HepG2 (cell line): ENCODE measurements around the gene ZFP69. TPM values are rescaled to one million over a fixed set of nuclear protein-coding genes. Genes with fewer than 3 reads are reported as not detected.

Experiments used
- ADNP ChIP-seq: sonication (generic); formaldehyde crosslinking; IDR thresholded peaks from 2 replicates; pipeline ENCODE4 v1.4.0; 2020; ENCODE audit warnings: missing genetic modification reagents
- ATM ChIP-seq: fragments of 450-650 bp; IDR thresholded peaks from 2 replicates; pipeline ENCODE4 v1.7.1; 2017; ENCODE audit warnings: mild to moderate bottlenecking, borderline replicate concordance
- DR1 ChIP-seq: sonication (generic); formaldehyde crosslinking; IDR thresholded peaks from 2 replicates; pipeline ENCODE4 v1.8.0; 2021; ENCODE audit warnings: mild to moderate bottlenecking, missing genetic modification reagents, inconsistent platforms
- HIVEP1 ChIP-seq: sonication (generic); formaldehyde crosslinking; IDR thresholded peaks from 2 replicates; pipeline ENCODE4 v1.4.0; 2020; ENCODE audit warnings: mild to moderate bottlenecking, missing genetic modification reagents
- JDP2 ChIP-seq: sonication (generic); formaldehyde crosslinking; IDR thresholded peaks from 2 replicates; pipeline ENCODE4 v1.8.1; 2022; ENCODE audit warnings: missing genetic modification reagents, borderline replicate concordance
- MED8 ChIP-seq: sonication (generic); formaldehyde crosslinking; IDR thresholded peaks from 2 replicates; pipeline ENCODE4 v1.8.1; 2023; ENCODE audit warnings: mild to moderate bottlenecking, missing genetic modification reagents; ENCODE audit not compliant: insufficient replicate concordance
- MXD4 ChIP-seq: IDR thresholded peaks from 2 replicates; pipeline ENCODE4 v1.6.1; 2016; ENCODE audit warnings: mild to moderate bottlenecking, missing biosample characterization, missing genetic modification reagents
- NR2F2 ChIP-seq: IDR thresholded peaks from 2 replicates; pipeline ENCODE4 v1.6.1; 2012; ENCODE audit warnings: low read depth, inconsistent platforms, borderline replicate concordance
- RARG ChIP-seq: sonication (generic); formaldehyde crosslinking; IDR thresholded peaks from 2 replicates; pipeline ENCODE4 v1.4.0; 2020; ENCODE audit warnings: low read depth, mild to moderate bottlenecking, missing genetic modification reagents
- SKI ChIP-seq: fragments of 450-650 bp; IDR thresholded peaks from one replicate; pipeline ENCODE4 v1.6.1; 2018; ENCODE audit warnings: mild to moderate bottlenecking; ENCODE audit not compliant: partially characterized antibody
- SMAD9 ChIP-seq: sonication (generic); formaldehyde crosslinking; IDR thresholded peaks from 2 replicates; pipeline ENCODE4 v1.5.1; 2020; ENCODE audit warnings: mild to moderate bottlenecking, missing genetic modification reagents
- SRSF4 ChIP-seq: fragments of 200-400 bp; formaldehyde crosslinking; IDR thresholded peaks from one replicate; pipeline ENCODE4 v1.6.1; 2018; ENCODE audit warnings: mild to moderate bottlenecking, low read depth, low read length, moderate library complexity; ENCODE audit not compliant: poor library complexity, severe bottlenecking
- TARDBP ChIP-seq: sonication (generic); formaldehyde crosslinking; IDR thresholded peaks from 2 replicates; pipeline ENCODE4 v1.8.0; 2022; ENCODE audit warnings: mild to moderate bottlenecking, missing genetic modification reagents
- TMF1 ChIP-seq: sonication (generic); formaldehyde crosslinking; IDR thresholded peaks from 2 replicates; pipeline ENCODE4 v1.8.1; 2022; ENCODE audit warnings: low read depth, missing genetic modification reagents
- ZNF101 ChIP-seq: sonication (generic); formaldehyde crosslinking; IDR thresholded peaks from 2 replicates; pipeline ENCODE4 v1.4.0; 2020; ENCODE audit warnings: mild to moderate bottlenecking, low read depth, missing genetic modification reagents, borderline replicate concordance
- ZNF17 ChIP-seq: sonication (generic); formaldehyde crosslinking; IDR thresholded peaks from 2 replicates; pipeline ENCODE4 v1.5.0; 2020; ENCODE audit warnings: mild to moderate bottlenecking, missing genetic modification reagents
- ZNF430 ChIP-seq: sonication (generic); formaldehyde crosslinking; IDR thresholded peaks from 2 replicates; pipeline ENCODE4 v1.9.0; 2021; ENCODE audit warnings: mild to moderate bottlenecking, missing genetic modification reagents
- ZNF766 ChIP-seq: sonication (generic); formaldehyde crosslinking; IDR thresholded peaks from 2 replicates; pipeline ENCODE4 v1.5.0; 2020; ENCODE audit warnings: missing genetic modification reagents, borderline replicate concordance
- ZNF781 ChIP-seq: sonication (generic); formaldehyde crosslinking; IDR thresholded peaks from 2 replicates; pipeline ENCODE4 v1.5.1; 2020; ENCODE audit warnings: borderline replicate concordance, mild to moderate bottlenecking, missing genetic modification reagents; ENCODE audit errors: not compliant biosample characterization
- ZSCAN25 ChIP-seq: sonication (generic); formaldehyde crosslinking; IDR thresholded peaks from 2 replicates; pipeline ENCODE4 v1.8.0; 2022; ENCODE audit warnings: mild to moderate bottlenecking, missing genetic modification reagents
- polyA plus RNA-seq, 8 experiments: library from polyadenylated mRNA; depleted of rRNA in 3 of 8; stranded (reverse) in 7 of 8; unstranded in 1 of 8; fragments of >200 nt; fragmentation: Illumina TruSeq in 4 of 8; extraction: Trizol in 4 of 8; gene quantifications; 2 replicates each; pipeline versions ENCODE4 v1.2.1 to v1.2.3, GENCODE V29; 2011 to 2016; ENCODE audit warnings: low read depth in 4 of 8, missing spikeins in 1 of 8, mixed read lengths in 1 of 8; ENCODE audit not compliant: insufficient read depth in 1 of 8
- total RNA-seq, 5 experiments: library from RNA; depleted of rRNA; stranded (reverse); fragments of >200 nt; fragmentation: Illumina TruSeq; extraction: Trizol; gene quantifications; 2 replicates each; pipeline ENCODE4 v1.2.3, GENCODE V29; 2016; ENCODE audit warnings: low read depth in 1 of 5
- TF ChIP-seq, protein P1 (sequence below): sonication (generic); formaldehyde crosslinking; IDR thresholded peaks from 2 replicates; pipeline ENCODE4 v1.4.0; 2020; ENCODE audit warnings: missing genetic modification reagents, borderline replicate concordance
- TF ChIP-seq, protein P2 (sequence below): sonication (generic); formaldehyde crosslinking; IDR thresholded peaks from 2 replicates; pipeline ENCODE4 v1.8.1; 2023; ENCODE audit warnings: mild to moderate bottlenecking, missing genetic modification reagents, borderline replicate concordance
- TF ChIP-seq, protein P3 (sequence below): sonication (generic); formaldehyde crosslinking; IDR thresholded peaks from 2 replicates; pipeline ENCODE4 v1.4.0; 2020; ENCODE audit warnings: missing genetic modification reagents

The ZFP69 gene
- total and polyA plus RNA-seq, 2 of the 13 experiments (the other 11 are each of a cell fraction or from before 2014, with no cell fraction given), result 2.6 to 5.6 TPM

DNA sequence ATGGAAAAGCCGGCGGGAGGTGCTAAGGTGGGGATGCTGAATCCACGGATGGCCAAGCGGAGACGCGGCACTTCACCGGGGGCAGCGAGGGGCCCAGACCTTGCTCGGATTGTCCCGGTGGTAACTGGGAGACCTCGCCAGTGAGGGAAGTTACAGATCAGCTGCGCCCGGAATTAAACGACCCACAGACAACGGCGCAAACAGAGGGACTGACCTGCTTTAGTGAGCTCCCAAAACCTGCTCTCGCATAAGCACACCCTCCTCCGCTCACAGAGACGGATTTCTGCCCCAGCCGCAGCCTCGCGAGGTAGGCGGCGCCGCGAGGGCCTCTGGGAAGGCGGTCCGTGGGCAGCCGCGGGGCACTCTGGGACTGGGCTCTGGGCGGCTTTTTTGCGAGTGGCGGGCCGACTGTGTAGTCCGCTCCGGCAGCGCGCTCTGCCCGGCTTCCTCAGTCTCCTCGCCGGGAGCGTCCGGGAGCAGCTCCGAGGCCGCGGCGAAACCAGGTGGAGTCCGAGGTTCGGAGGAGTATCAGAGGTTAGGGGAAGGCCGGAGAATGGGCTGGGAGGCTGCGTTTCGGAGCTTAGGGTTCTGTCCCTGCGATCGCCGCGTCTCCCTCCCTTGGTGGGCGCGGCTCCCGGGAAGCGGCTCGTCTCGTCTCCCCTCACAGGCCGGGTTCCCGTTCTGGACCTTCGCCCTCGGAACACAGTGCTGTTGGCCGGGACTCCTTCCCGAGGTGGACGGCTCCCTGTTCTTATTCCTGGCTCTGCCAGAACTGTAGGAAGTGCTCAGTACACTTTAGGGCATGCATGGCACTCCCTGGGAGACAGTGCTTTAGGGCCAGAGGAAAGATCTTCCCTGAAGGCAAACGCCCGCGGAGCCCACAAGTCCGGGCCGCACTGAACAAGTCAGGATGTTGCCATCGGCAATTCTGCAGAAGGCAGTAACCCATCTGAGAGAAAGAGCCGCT lies 31.6 kb downstream of the ZFP69 start, which contains the start of gene EXO5 (continued):
- no peak for TF ChIP-seq SRSF4
- peak; percentile 93 for TF ChIP-seq DR1 (CRISPR knock-in tag)
- peak; percentile 61 for TF ChIP-seq TARDBP (CRISPR knock-in tag)
- peak; percentile 73; the same call in 1 of the 2 replicates for TF ChIP-seq ZNF430
- no peak for TF ChIP-seq RARG (CRISPR knock-in tag)
- TF ChIP-seq HIVEP1, result peak; percentile 90
- TF ChIP-seq ZNF17, result no peak; the same call in 1 of the 2 replicates
- TF ChIP-seq SMAD9 (CRISPR knock-in tag), result peak; percentile 26; the same call in 1 of the 2 replicates
- peak; percentile 75; the same call in 1 of the 2 replicates for TF ChIP-seq ZNF101 (CRISPR knock-in tag)
- TF ChIP-seq ZSCAN25 (CRISPR knock-in tag), result no peak
- TF ChIP-seq, protein P1, sequence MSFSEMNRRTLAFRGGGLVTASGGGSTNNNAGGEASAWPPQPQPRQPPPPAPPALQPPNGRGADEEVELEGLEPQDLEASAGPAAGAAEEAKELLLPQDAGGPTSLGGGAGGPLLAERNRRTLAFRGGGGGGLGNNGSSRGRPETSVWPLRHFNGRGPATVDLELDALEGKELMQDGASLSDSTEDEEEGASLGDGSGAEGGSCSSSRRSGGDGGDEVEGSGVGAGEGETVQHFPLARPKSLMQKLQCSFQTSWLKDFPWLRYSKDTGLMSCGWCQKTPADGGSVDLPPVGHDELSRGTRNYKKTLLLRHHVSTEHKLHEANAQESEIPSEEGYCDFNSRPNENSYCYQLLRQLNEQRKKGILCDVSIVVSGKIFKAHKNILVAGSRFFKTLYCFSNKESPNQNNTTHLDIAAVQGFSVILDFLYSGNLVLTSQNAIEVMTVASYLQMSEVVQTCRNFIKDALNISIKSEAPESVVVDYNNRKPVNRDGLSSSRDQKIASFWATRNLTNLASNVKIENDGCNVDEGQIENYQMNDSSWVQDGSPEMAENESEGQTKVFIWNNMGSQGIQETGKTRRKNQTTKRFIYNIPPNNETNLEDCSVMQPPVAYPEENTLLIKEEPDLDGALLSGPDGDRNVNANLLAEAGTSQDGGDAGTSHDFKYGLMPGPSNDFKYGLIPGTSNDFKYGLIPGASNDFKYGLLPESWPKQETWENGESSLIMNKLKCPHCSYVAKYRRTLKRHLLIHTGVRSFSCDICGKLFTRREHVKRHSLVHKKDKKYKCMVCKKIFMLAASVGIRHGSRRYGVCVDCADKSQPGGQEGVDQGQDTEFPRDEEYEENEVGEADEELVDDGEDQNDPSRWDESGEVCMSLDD (CRISPR knock-in tag), result 0 out of 2 replicates have a peak, but pooled peaks have one; percentile 51
- no peak for TF ChIP-seq ZNF781 (CRISPR knock-in tag)
- peak; percentile 73; the same call in 1 of the 2 replicates for TF ChIP-seq MXD4 (CRISPR knock-in tag)
- no peak for TF ChIP-seq ATM
- TF ChIP-seq MED8 (CRISPR knock-in tag), result peak; percentile 95
- TF ChIP-seq TMF1 (CRISPR knock-in tag), result 0 out of 2 replicates have a peak, but pooled peaks have one; percentile 41
- no peak for TF ChIP-seq NR2F2
- TF ChIP-seq, protein P2, sequence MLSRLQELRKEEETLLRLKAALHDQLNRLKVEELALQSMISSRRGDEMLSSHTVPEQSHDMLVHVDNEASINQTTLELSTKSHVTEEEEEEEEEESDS (CRISPR knock-in tag), result 0 out of 2 replicates have a peak, but pooled peaks have one; percentile 14
- no peak for TF ChIP-seq JDP2
- no peak for TF ChIP-seq ADNP (CRISPR knock-in tag)
- peak; percentile 15 for TF ChIP-seq SKI
- TF ChIP-seq, protein P3, sequence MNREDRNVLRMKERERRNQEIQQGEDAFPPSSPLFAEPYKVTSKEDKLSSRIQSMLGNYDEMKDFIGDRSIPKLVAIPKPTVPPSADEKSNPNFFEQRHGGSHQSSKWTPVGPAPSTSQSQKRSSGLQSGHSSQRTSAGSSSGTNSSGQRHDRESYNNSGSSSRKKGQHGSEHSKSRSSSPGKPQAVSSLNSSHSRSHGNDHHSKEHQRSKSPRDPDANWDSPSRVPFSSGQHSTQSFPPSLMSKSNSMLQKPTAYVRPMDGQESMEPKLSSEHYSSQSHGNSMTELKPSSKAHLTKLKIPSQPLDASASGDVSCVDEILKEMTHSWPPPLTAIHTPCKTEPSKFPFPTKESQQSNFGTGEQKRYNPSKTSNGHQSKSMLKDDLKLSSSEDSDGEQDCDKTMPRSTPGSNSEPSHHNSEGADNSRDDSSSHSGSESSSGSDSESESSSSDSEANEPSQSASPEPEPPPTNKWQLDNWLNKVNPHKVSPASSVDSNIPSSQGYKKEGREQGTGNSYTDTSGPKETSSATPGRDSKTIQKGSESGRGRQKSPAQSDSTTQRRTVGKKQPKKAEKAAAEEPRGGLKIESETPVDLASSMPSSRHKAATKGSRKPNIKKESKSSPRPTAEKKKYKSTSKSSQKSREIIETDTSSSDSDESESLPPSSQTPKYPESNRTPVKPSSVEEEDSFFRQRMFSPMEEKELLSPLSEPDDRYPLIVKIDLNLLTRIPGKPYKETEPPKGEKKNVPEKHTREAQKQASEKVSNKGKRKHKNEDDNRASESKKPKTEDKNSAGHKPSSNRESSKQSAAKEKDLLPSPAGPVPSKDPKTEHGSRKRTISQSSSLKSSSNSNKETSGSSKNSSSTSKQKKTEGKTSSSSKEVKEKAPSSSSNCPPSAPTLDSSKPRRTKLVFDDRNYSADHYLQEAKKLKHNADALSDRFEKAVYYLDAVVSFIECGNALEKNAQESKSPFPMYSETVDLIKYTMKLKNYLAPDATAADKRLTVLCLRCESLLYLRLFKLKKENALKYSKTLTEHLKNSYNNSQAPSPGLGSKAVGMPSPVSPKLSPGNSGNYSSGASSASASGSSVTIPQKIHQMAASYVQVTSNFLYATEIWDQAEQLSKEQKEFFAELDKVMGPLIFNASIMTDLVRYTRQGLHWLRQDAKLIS (CRISPR knock-in tag), result no peak
- TF ChIP-seq ZNF766 (CRISPR knock-in tag), result peak; percentile 61; the same call in 1 of the 2 replicates
